Stimulated activated CD8-positive, alpha-beta memory T cell treated with anti-CD3 and anti-CD28 coated beads, Interleukin-15, amount 100 ng/mL, for 24 hours (primary cell): Measurements from ENCODE around the gene RABGAP1.

Source experiments
- DNase-seq: peaks from one replicate; pipeline ENCODE4 v3.0.0-alpha.2; 2020; ENCODE audit warnings: low read depth

RABGAP1 gene

GRCh38 chr9:123048748-123049147 is 107.9 kb downstream of the RABGAP1 start:
- DNase-seq, result no peak

GRCh38 chr9:123049589-123050222 is 108.9 kb downstream of the RABGAP1 start:
- DNase-seq, result no peak

GRCh38 chr9:123053046-123053445 is 112.2 kb downstream of the RABGAP1 start:
- no peak for DNase-seq

GRCh38 chr9:123053711-123054110 is 112.9 kb downstream of the RABGAP1 start:
- no peak for DNase-seq

GRCh38 chr9:123058834-123059233 is 118.0 kb downstream of the RABGAP1 start:
- DNase-seq, result no peak

- DNase-seq, result no peak
Observed at GRCh38 chr9:123059472-123060220, 118.8 kb downstream of the RABGAP1 start.

- DNase-seq, result no peak
Observed at GRCh38 chr9:123061216-123061615, 120.4 kb downstream of the RABGAP1 start.

GRCh38 chr9:123062351-123063176 is 121.7 kb downstream of the RABGAP1 start:
- DNase-seq, result no peak

- no peak for DNase-seq
Observed at GRCh38 chr9:123063177-123063598, 122.4 kb downstream of the RABGAP1 start.

- DNase-seq, result no peak
Observed at GRCh38 chr9:123063896-123064295, 123.1 kb downstream of the RABGAP1 start.

GRCh38 chr9:123064716-123065115 is 123.9 kb downstream of the RABGAP1 start:
- DNase-seq, result no peak

- no peak for DNase-seq
Observed at GRCh38 chr9:123065196-123065595, 124.4 kb downstream of the RABGAP1 start.

GRCh38 chr9:123067136-123067535 is 126.3 kb downstream of the RABGAP1 start:
- DNase-seq, result no peak

GRCh38 chr9:123069010-123069481 is 128.2 kb downstream of the RABGAP1 start:
- DNase-seq, result no peak

GRCh38 chr9:123070198-123070597 is 129.4 kb downstream of the RABGAP1 start:
- DNase-seq, result no peak

GRCh38 chr9:123072407-123072995 is 131.7 kb downstream of the RABGAP1 start:
- no peak for DNase-seq

- no peak for DNase-seq
Observed at GRCh38 chr9:123073441-123073840, 132.6 kb downstream of the RABGAP1 start.

GRCh38 chr9:123073991-123074422 is 133.2 kb downstream of the RABGAP1 start:
- DNase-seq, result no peak

- no peak for DNase-seq
Observed at GRCh38 chr9:123074628-123075027, 133.8 kb downstream of the RABGAP1 start.

- DNase-seq, result no peak
Observed at GRCh38 chr9:123080444-123080843, 139.6 kb downstream of the RABGAP1 start.

- no peak for DNase-seq
Observed at GRCh38 chr9:123081824-123082223, 141.0 kb downstream of the RABGAP1 start.

GRCh38 chr9:123083680-123084079 is 142.9 kb downstream of the RABGAP1 start:
- DNase-seq, result no peak
